ENCODE results near the gene C6orf136.

C6orf136 gene

GRCh38 chr6:30612213-30612612 lies 34.7 kb upstream of the C6orf136 start:
- DNase-seq: no peak
- peak; percentile 43 for TF ChIP-seq CTCF (IDR thresholded peaks at IDR 0.05; ENCODE audit: low read depth, low read length)
- no peaks in the 10 kb centered on the region for H3K9me3 ChIP-seq
- H3K27me3 ChIP-seq: no peaks in the 10 kb centered on the region
- H3K4me1 ChIP-seq: peaks cover 4% of the 10 kb centered on the region; the same call in 1 of the 2 replicates
- H3K36me3 ChIP-seq: peaks cover 79% of the 10 kb centered on the region
- no peak overlapping the region for H3K4me3 ChIP-seq (ENCODE audit: low read depth, low read length)

- no peaks in the 10 kb centered on the region for H3K9me3 ChIP-seq
- peaks cover 4% of the 10 kb centered on the region; the same call in 1 of the 2 replicates for H3K4me1 ChIP-seq
- no peak for DNase-seq
- H3K27me3 ChIP-seq: no peaks in the 10 kb centered on the region
- H3K36me3 ChIP-seq: peaks cover 73% of the 10 kb centered on the region
- TF ChIP-seq CTCF (IDR thresholded peaks at IDR 0.05; ENCODE audit: low read depth, low read length): no peak
- no peak overlapping the region for H3K4me3 ChIP-seq (ENCODE audit: low read depth, low read length)
Measured at GRCh38 chr6:30612687-30613248, 34.2 kb upstream of the C6orf136 start.

- Histone ChIP-seq H3K9me3 (no peaks in the 10 kb centered on the region), H3K4me1 (peaks cover 4% of the 10 kb centered on the region; the same call in 1 of the 2 replicates), H3K4me3 (ENCODE audit: low read depth, low read length) (no peak overlapping the region; the same call in 1 of the 2 replicates), H3K36me3 (peaks cover 66% of the 10 kb centered on the region), H3K27me3 (no peaks in the 10 kb centered on the region)
- no peak for DNase-seq
- TF ChIP-seq CTCF (IDR thresholded peaks at IDR 0.05; ENCODE audit: low read depth, low read length): no peak
Measured at GRCh38 chr6:30613251-30614043, 33.5 kb upstream of the C6orf136 start.

- no peak for DNase-seq
- Histone ChIP-seq H3K36me3 (peaks cover 58% of the 10 kb centered on the region), H3K9me3 (no peaks in the 10 kb centered on the region), H3K4me3 (ENCODE audit: low read depth, low read length) (peak overlapping the region; percentile 98), H3K27me3 (no peaks in the 10 kb centered on the region), H3K4me1 (peaks cover 4% of the 10 kb centered on the region; the same call in 1 of the 2 replicates)
- no peak for TF ChIP-seq CTCF (IDR thresholded peaks at IDR 0.05; ENCODE audit: low read depth, low read length)
Measured at GRCh38 chr6:30614044-30614842, 32.7 kb upstream of the C6orf136 start.

GRCh38 chr6:30614843-30615218 lies 32.1 kb upstream of the C6orf136 start:
- peaks cover 4% of the 10 kb centered on the region; the same call in 1 of the 2 replicates for H3K4me1 ChIP-seq
- no peaks in the 10 kb centered on the region for H3K27me3 ChIP-seq
- no peak for TF ChIP-seq CTCF (IDR thresholded peaks at IDR 0.05; ENCODE audit: low read depth, low read length)
- H3K4me3 ChIP-seq (ENCODE audit: low read depth, low read length): peak overlapping the region; percentile 98
- no peaks in the 10 kb centered on the region for H3K9me3 ChIP-seq
- H3K36me3 ChIP-seq: peaks cover 57% of the 10 kb centered on the region
- DNase-seq: peak; percentile 89

All from BE2C (cell line).